Measurements from ENCODE around the gene NAMPT. TPM values are rescaled to one million over a fixed set of nuclear protein-coding genes. Genes with fewer than 3 reads are reported as not detected.

Gene NAMPT
- total and polyA plus RNA-seq, 9 of the 15 experiments (the other 6 are each of a cell fraction or from before 2014, with no cell fraction given): 41.1 to 160 (median 106) TPM

DNA sequence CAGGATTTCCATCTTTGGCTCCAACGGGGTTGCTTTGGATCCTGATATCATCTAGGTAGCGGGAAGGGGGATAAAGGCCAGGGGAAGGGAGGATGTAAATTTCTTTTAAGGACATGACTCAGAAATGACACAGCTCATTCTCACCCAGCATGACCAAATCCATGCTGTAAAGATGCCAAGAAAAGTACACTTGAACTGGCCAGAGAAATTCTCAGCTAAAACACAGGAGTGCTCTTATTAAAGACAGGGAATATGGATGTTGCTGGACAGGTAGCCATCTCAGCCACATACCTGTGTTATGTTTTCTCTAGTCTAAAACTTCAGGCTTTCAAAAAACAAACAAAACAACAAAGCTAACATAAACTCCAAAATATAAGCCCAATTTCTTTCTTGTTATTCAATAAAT, 68.3 kb downstream of the NAMPT start (continued):
- TF ChIP-seq, protein P1, sequence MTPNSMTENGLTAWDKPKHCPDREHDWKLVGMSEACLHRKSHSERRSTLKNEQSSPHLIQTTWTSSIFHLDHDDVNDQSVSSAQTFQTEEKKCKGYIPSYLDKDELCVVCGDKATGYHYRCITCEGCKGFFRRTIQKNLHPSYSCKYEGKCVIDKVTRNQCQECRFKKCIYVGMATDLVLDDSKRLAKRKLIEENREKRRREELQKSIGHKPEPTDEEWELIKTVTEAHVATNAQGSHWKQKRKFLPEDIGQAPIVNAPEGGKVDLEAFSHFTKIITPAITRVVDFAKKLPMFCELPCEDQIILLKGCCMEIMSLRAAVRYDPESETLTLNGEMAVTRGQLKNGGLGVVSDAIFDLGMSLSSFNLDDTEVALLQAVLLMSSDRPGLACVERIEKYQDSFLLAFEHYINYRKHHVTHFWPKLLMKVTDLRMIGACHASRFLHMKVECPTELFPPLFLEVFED (CRISPR knock-in tag; conservative IDR thresholded peaks at IDR 0.05): peak; percentile 68; the same call in 1 of the 2 replicates
- 0 out of 2 replicates have a peak, but pooled peaks have one; percentile 24 for TF ChIP-seq MEF2A (IDR thresholded peaks at IDR 0.05; ENCODE audit: control insufficient read depth, low read depth, low read length)
- peak; percentile 38 to 77; a peak in 2 of 4 replicates for TF ChIP-seq TEAD1 (CRISPR knock-in tag; IDR thresholded peaks at IDR 0.05)
- TF ChIP-seq, protein P2, sequence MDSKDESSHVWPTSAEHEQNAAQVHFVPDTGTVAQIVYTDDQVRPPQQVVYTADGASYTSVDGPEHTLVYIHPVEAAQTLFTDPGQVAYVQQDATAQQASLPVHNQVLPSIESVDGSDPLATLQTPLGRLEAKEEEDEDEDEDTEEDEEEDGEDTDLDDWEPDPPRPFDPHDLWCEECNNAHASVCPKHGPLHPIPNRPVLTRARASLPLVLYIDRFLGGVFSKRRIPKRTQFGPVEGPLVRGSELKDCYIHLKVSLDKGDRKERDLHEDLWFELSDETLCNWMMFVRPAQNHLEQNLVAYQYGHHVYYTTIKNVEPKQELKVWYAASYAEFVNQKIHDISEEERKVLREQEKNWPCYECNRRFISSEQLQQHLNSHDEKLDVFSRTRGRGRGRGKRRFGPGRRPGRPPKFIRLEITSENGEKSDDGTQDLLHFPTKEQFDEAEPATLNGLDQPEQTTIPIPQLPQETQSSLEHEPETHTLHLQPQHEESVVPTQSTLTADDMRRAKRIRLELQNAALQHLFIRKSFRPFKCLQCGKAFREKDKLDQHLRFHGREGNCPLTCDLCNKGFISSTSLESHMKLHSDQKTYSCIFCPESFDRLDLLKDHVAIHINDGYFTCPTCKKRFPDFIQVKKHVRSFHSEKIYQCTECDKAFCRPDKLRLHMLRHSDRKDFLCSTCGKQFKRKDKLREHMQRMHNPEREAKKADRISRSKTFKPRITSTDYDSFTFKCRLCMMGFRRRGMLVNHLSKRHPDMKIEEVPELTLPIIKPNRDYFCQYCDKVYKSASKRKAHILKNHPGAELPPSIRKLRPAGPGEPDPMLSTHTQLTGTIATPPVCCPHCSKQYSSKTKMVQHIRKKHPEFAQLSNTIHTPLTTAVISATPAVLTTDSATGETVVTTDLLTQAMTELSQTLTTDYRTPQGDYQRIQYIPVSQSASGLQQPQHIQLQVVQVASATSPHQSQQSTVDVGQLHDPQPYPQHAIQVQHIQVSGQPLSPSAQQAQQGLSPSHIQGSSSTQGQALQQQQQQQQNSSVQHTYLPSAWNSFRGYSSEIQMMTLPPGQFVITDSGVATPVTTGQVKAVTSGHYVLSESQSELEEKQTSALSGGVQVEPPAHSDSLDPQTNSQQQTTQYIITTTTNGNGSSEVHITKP (IDR thresholded peaks at IDR 0.05; ENCODE audit: partially characterized antibody): peak; percentile 54
- TF ChIP-seq NR2F6 (CRISPR knock-in tag; IDR thresholded peaks at IDR 0.05): no peak
- TF ChIP-seq, protein P3, sequence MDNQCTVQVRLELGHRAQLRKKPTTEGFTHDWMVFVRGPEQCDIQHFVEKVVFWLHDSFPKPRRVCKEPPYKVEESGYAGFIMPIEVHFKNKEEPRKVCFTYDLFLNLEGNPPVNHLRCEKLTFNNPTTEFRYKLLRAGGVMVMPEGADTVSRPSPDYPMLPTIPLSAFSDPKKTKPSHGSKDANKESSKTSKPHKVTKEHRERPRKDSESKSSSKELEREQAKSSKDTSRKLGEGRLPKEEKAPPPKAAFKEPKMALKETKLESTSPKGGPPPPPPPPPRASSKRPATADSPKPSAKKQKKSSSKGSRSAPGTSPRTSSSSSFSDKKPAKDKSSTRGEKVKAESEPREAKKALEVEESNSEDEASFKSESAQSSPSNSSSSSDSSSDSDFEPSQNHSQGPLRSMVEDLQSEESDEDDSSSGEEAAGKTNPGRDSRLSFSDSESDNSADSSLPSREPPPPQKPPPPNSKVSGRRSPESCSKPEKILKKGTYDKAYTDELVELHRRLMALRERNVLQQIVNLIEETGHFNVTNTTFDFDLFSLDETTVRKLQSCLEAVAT (IDR thresholded peaks at IDR 0.05): no peak
- TF ChIP-seq BMI1 (IDR thresholded peaks at IDR 0.05; ENCODE audit: low read length): no peak
- peak; percentile 73 for TF ChIP-seq TEAD4 (IDR thresholded peaks at IDR 0.05; ENCODE audit: low read length)
- no peak for TF ChIP-seq TEAD4 (CRISPR knock-in tag; IDR thresholded peaks at IDR 0.05; ENCODE audit: borderline replicate concordance)
- peak; percentile 97 for TF ChIP-seq SMARCE1 (IDR thresholded peaks at IDR 0.05)
- TF ChIP-seq GATAD2B (IDR thresholded peaks at IDR 0.05; ENCODE audit: borderline replicate concordance): peak; percentile 78; the same call in 1 of the 2 replicates
- TF ChIP-seq TBL1XR1 (IDR thresholded peaks at IDR 0.05; ENCODE audit: low read length in 2 of 2): peak in 1 of 2 experiments; percentile 86; a peak in 2 of 4 replicates
- TF ChIP-seq, protein P4, sequence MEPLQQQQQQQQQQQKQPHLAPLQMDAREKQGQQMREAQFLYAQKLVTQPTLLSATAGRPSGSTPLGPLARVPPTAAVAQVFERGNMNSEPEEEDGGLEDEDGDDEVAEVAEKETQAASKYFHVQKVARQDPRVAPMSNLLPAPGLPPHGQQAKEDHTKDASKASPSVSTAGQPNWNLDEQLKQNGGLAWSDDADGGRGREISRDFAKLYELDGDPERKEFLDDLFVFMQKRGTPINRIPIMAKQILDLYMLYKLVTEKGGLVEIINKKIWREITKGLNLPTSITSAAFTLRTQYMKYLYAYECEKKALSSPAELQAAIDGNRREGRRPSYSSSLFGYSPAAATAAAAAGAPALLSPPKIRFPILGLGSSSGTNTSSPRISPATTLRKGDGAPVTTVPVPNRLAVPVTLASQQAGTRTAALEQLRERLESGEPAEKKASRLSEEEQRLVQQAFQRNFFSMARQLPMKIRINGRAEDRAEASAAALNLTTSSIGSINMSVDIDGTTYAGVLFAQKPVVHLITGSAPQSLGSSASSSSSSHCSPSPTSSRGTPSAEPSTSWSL (CRISPR knock-in tag; IDR thresholded peaks at IDR 0.05; ENCODE audit: borderline replicate concordance): no peak
- TF ChIP-seq LARP7 (IDR thresholded peaks at IDR 0.05): no peak
- TF ChIP-seq SP1 (CRISPR knock-in tag; IDR thresholded peaks at IDR 0.05): no peak
- TF ChIP-seq ATF1 (CRISPR knock-in tag; IDR thresholded peaks at IDR 0.05): no peak
- TF ChIP-seq ATF1 (tag; IDR thresholded peaks at IDR 0.05): peak; percentile 45
- no peak for TF ChIP-seq CC2D1A (IDR thresholded peaks at IDR 0.05)
- no peak for TF ChIP-seq NUFIP1 (IDR thresholded peaks at IDR 0.05; ENCODE audit: partially characterized antibody)
- peak; percentile 59; the same call in 1 of the 2 replicates for TF ChIP-seq ZNF354B (CRISPR knock-in tag; IDR thresholded peaks at IDR 0.05)

Measured in K562 (cell line).